SW480 (cell line): ENCODE results near the gene HTR6.

Experiments used
- DNase-seq: peaks from one replicate; pipeline ENCODE4 v3.0.0-alpha.2; 2016; ENCODE audit warnings: low spot score

HTR6 gene

DNA sequence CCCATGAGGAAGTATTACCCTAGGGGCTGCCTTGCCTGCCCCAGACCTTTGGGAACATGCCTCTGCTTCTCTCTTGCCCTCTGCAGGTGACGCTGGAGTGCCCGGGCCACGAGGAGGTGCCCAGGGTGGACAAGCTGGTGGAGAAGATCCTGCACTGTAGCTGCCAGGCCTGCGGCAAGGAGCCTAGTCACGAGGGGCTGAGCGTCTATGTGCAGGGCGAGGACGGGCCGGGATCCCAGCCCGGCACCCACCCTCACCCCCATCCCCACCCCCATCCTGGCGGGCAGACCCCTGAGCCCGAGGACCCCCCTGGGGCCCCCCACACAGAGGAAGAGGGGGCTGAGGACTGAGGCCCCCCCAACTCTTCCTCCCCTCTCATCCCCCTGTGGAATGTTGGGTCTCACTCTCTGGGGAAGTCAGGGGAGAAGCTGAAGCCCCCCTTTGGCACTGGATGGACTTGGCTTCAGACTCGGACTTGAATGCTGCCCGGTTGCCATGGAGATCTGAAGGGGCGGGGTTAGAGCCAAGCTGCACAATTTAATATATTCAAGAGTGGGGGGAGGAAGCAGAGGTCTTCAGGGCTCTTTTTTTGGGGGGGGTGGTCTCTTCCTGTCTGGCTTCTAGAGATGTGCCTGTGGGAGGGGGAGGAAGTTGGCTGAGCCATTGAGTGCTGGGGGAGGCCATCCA lies 7.8 kb upstream of the HTR6 start:
- no peak for DNase-seq

DNA sequence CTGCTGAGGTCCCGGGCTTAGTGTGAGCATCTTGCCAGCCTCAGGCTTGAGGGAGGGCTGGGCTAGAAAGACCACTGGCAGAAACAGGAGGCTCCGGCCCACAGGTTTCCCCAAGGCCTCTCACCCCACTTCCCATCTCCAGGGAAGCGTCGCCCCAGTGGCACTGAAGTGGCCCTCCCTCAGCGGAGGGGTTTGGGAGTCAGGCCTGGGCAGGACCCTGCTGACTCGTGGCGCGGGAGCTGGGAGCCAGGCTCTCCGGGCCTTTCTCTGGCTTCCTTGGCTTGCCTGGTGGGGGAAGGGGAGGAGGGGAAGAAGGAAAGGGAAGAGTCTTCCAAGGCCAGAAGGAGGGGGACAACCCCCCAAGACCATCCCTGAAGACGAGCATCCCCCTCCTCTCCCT lies 7.2 kb upstream of the HTR6 start:
- no peak for DNase-seq

DNA sequence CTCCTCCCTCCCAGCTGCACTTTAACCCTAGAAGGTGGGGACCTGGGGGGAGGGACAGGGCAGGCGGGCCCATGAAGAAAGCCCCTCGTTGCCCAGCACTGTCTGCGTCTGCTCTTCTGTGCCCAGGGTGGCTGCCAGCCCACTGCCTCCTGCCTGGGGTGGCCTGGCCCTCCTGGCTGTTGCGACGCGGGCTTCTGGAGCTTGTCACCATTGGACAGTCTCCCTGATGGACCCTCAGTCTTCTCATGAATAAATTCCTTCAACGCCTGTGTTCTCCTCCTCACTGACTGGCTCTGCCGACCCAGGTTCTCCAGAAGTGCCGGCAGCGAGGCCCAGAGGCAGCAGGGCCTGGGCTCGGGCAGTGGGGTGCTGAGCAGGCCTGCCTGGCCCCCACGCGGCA lies 6.5 kb upstream of the HTR6 start:
- DNase-seq: no peak

DNA sequence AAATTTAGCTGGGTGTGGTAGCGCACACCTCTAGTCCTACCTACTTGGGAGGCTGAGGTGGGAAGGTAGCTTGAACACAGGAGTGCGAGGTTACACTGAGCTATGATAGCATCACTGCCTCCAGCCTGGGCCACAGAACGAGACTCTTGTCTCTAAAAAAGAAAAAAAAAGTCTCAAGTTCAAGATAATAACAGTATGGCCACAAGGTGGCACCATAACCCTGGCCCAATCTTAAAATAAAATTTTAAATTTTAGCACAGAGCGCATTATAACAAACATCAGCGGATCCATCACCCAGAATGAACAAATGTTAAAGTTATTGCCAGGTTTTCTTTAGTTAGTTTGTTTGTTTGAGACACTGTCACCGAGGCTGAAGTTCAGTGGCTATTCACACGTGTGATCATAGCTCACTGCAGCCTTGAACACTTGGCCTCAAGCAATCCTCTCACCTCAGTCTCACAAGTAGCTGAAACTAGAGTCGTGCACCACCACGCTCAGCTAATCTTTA lies 2.9 kb upstream of the HTR6 start:
- peak; percentile 44 for DNase-seq

DNA sequence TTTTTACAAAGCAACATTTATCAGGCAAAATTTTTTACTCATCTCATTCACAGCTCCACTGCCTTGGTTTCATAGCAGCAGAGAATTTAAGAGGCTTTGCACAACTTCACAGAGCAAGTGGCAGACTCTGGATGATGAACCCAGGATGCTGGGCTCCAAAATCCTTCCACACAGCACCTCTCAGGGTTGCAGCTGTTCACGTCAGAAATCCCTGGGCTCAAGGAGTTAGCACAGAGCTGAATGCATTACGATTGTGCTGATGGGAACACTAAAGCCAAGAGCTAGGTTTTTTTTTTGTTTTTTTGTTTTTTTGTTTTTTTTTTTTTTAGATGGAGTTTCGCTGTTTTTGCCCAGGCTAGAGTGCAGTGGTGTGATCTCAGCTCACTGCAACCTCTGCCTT lies 2.4 kb upstream of the HTR6 start:
- DNase-seq: no peak

DNA sequence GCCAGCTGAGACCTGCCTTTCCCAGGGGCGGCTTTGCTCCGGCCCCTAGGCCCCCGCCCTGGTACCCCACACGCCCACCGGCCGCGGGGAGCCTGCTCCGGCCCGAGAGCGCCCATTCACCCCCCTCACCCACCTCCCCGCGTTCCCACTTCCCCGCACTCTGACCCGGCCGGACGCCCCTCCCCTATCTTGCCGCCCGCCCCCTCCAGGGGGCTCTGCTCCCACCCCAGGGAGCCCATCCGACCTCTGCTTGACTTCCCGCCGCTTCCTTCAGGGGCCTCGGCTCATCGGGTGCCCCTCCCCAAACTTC lies 466 bp downstream of the HTR6 start:
- no peak for DNase-seq

DNA sequence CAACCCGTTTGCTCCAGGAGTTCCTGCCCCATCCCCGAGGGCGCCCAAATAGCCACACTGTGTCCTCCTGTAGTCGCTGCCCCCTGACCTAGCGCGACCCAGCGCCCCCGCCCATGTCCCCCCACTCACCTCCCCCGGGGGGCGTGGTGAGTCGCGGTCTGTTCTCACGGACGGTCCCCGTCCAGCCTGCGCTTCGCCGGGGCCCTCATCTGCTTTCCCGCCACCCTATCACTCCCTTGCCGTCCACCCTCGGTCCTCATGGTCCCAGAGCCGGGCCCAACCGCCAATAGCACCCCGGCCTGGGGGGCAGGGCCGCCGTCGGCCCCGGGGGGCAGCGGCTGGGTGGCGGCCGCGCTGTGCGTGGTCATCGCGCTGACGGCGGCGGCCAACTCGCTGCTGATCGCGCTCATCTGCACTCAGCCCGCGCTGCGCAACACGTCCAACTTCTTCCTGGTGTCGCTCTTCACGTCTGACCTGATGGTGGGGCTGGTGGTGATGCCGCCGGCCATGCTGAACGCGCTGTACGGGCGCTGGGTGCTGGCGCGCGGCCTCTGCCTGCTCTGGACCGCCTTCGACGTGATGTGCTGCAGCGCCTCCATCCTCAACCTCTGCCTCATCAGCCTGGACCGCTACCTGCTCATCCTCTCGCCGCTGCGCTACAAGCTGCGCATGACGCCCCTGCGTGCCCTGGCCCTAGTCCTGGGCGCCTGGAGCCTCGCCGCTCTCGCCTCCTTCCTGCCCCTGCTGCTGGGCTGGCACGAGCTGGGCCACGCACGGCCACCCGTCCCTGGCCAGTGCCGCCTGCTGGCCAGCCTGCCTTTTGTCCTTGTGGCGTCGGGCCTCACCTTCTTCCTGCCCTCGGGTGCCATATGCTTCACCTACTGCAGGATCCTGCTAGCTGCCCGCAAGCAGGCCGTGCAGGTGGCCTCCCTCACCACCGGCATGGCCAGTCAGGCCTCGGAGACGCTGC lies 1.1 kb downstream of the HTR6 start:
- DNase-seq: no peak

DNA sequence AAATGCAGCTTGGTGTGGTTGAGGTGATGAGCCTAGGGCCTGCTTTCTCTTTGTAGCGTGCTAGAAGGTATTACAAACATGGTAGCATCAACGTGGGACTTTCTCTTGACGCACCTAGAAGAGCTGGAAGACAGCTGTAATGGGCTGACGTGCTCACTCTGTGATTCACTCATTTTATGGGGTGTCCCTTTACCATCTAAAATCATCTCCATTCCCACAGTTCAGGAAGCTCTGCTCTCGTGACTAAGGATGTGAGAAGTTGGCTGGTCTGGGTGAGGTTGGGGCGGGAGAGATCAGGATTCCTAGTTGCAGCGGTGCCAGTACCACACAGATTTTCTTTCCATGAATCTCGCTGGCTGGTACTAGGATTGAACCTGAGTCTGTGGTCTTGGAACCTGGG lies 4.2 kb downstream of the HTR6 start:
- no peak for DNase-seq

DNA sequence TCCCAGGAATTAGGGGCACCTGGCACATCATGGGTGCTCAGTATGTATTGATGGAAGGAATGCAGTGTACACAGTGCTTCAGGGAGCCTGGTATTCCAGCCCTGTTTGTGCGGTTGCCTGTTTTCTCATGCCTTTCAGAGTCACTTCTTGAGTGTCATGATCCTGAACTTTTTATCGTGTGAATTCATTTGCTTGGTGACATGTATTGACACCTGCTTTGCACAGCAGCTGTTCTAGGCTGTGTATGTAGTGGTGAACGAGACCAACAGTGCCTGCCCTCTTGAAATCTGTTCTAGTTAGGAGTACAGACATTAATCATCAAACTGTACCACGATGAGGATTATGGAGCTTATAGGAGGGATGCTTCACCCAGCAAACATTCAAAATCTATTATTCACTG lies 6.1 kb downstream of the HTR6 start:
- no peak for DNase-seq

DNA sequence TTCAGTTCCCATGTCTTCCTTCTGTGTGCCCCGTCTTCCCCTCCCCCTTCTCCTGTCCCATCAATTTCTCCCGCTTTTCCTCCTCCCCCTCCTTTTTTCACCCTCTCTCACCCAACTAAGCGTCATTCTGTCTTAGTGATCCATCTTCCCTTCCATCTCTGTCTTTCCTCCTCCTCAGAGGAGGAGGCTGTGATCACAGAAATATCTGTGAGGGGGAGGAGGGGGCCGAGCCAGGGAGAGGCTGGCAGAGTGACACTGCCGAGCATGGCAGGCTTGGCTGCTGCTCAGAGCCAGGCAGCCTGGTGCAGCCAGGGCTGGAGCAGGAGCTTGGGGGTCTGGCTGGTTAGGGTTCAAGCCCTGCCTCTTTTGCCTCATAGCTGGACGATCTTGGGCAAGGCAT lies 7.6 kb downstream of the HTR6 start:
- DNase-seq: no peak

DNA sequence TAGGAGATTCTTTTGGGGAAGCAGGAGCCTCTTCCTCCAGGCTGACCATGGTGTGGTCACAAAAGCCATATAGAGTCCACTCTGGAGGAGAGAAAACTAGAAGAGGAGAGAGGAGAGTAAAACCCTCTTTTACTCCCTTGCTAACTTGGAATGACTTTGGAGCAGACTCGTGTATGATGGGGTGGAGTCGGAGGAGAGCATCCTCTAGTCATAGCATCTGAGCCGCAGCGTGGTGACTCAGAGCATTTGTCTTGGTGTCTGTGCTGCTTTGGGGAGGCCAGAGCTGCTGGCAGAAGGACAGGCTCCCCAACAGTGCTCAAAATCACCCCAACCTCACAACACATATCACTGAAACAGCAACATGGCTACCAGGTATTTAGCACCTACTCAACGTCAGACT lies 11.1 kb downstream of the HTR6 start:
- no peak for DNase-seq

DNA sequence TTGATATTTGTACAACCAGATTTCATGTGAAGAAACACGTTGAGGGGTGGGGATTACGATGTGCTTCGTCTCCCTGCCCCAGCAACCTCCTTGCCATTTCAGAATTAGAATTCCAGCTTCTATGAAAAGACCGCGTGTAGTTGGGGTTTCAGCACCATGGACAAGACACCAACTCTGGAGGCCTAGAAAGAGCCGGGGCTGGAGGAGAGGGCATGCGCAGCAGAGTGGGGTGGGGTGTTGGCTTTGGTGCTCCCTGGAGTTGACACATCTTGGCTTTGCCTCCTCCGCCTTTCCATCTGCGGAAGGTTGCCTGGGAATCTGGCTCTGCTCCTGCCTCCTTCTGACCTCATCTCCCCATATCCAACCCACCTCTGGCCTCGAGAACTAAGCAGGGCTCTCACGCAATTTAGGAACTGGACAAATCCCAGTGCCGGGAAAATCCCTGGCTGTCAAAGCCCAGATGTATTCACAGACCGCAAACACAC lies 11.8 kb downstream of the HTR6 start:
- peak; percentile 29 for DNase-seq

DNA sequence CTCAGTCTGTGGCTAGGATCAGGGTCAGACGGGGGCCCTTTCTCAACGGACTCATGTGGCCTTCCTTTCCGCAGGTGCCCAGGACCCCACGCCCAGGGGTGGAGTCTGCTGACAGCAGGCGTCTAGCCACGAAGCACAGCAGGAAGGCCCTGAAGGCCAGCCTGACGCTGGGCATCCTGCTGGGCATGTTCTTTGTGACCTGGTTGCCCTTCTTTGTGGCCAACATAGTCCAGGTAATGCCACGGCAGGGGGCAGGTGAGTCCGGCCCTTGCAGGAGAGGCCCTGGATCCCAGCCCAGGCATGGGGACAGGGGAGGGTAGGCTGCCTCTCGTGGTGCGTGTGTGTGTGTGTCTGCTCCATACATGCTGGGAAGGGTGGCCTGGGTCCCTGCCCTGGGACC lies 13.8 kb downstream of the HTR6 start:
- no peak for DNase-seq

DNA sequence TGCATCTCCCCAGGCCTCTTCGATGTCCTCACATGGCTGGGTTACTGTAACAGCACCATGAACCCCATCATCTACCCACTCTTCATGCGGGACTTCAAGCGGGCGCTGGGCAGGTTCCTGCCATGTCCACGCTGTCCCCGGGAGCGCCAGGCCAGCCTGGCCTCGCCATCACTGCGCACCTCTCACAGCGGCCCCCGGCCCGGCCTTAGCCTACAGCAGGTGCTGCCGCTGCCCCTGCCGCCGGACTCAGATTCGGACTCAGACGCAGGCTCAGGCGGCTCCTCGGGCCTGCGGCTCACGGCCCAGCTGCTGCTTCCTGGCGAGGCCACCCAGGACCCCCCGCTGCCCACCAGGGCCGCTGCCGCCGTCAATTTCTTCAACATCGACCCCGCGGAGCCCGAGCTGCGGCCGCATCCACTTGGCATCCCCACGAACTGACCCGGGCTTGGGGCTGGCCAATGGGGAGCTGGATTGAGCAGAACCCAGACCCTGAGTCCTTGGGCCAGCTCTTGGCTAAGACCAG lies 14.3 kb downstream of the HTR6 start:
- DNase-seq: no peak

DNA sequence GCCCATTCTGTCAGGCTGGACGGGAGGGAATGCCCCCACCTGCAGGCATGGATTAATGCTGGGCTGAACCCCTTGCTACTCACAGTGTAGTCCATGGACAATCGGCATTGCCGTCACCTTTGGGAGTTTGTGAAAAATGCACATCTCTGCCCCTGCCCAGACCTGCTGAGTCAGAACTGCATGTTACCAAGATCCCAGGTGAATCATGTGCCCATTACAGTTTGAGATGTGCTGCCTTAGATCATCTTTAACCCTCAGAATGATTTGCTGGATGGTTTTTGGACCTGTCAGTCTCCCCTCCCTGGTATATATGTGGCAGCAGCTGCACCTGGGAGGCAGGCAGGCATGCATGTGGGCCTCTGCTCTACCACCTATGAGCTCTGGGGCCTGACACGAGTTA lies 15.0 kb downstream of the HTR6 start:
- no peak for DNase-seq

DNA sequence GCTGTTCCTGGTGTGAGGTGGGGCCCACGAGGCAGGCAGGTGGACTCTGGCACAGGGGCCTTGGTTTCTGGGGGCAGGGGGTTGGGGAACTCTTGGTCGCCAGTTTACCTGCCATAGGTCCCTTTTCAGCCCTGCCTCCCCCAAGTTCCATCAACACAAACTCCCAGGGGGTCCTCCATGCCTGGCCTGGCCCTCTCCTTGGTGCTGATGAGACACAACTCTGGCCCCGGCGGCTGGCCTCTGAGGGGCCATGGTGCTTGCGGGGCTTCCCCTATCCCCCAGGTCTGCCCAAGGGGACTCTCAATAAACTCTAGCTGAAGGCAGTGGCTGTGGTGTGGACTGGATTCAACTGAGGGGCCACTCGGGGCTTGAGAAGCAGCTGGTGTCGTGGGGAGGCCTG lies 16.0 kb downstream of the HTR6 start:
- DNase-seq: no peak

DNA sequence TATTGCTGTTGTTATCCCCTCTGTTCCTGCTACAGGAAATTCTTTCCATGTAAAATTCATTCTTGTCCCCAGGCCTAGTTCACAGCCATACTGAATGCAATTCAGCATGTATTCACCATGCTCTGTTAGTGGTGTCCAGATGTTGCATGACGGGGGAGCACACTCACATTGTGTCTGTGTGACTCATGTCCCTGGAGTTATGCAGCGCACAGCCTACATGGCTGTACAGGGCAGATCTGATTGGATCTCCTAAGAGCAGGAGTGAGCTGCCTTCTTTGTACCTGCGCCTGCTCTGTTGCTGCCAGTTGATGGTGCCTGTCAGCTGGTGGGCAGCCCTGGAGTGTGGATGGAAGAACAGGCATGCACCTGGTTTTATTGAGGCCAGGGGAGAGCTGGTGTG lies 17.6 kb downstream of the HTR6 start:
- DNase-seq: peak; percentile 31

DNA sequence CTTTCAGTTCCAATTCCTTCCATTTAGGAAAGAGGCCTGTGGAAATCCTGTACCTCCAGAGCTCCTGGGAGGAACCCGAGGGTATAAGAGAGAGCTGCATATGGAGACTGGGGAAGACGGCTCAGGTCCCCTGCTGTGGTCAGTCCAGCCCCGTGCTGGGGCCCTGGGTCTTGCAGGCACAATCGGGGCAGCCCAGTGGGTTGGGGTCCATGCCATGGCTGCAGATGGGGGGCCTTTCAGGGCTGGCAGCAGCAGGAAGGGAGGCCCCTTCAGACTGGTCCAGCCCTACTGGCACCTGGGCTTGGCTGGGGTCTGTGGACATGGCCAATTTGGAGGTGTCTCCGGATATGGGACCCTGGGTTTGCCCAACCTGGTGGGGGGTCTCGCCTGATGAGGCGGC lies 18.2 kb downstream of the HTR6 start:
- DNase-seq: no peak

DNA sequence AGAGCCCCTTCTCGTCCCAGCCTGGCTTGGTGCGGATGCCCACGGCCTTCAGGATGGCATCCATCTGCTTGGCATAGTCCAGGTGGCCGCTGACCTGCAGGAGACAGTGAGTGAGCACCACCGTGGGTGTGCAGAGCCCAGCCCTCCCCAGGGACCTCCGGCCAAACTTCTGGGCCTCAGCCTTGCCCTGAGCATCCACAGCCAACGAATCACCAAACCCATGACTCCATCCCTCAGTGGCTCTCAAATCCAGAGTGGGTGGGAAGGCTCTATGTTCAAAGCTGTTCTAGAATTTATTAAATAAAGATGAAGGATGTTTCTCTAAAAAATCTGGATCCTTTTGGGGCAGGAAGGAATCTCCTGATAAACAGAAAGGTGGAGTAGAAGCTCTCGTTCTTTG lies 18.7 kb downstream of the HTR6 start:
- DNase-seq: no peak

DNA sequence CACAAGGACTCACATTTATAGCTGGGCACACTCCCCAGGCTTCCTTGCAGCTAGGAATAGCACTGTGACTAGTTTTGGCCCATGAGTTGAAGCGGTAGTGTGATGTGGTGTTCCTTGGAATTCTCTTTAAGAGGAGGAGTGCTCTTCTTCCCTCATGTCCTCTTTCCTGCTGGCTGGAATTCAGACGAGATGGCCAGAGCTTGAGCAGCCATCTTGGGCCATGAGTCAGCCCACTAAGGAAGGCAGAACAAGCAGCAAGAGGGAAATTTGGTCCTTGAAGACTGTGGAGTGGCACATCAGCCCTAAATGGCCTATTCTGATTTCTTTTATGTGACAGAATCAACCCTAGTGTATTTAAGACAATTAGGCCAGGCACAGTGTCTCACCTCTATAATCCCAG lies 20.0 kb downstream of the HTR6 start:
- DNase-seq: no peak

DNA sequence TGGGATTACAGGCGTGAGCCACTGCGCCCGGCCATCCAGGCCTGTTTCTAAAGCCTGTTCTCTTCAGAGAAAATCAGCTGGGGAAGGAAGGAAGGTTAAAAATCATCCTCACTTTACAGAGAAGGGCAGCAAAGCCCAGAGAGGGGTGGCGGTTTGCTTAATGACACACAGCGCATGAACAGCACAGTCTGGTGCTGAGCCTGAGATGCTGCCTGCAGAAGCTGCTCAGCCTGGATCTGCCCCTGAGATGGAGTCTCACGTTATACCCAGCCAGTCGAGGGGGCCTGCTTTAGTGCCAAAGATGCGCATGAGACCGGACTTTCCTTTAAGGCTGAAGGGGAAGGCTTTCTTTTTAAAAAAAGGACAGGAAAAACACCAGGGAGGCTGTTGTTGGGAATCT lies 21.3 kb downstream of the HTR6 start:
- no peak for DNase-seq

DNA sequence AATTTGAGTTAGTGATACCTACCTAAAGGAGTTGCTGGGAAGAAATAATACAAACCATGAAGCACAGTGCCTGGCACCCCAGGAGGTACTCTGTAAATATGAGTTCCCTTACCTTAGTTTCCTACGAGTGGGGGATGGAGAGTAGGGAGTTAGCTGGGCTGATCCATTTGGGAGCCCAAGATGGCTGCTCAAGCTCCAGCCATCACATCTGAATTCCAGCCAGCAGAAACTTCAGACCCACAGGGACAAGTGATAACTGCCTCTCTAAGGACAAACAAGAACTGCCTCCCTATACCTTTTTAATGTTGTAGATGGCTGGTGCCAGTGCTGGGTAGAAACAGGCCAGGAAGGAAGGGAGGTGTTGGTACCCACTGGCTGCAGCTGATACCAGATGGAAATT lies 22.7 kb downstream of the HTR6 start:
- DNase-seq: no peak
